GM12801 (cell line): ENCODE data around the gene SMC5.

Experiments
- CTCF ChIP-seq: IDR thresholded peaks from one replicate; pipeline ENCODE4 v1.5.1; 2011; ENCODE audit warnings: control low read depth; ENCODE audit not compliant: insufficient read length; ENCODE audit errors: extremely low read depth

The SMC5 gene

GRCh38 chr9:70400107-70400892, 141.5 kb downstream of the SMC5 start:
- no peak for TF ChIP-seq CTCF

GRCh38 chr9:70402213-70402612, 143.4 kb downstream of the SMC5 start:
- no peak for TF ChIP-seq CTCF

GRCh38 chr9:70403166-70403565, 144.4 kb downstream of the SMC5 start:
- no peak for TF ChIP-seq CTCF

- no peak for TF ChIP-seq CTCF
Observed at GRCh38 chr9:70403618-70404025, 144.8 kb downstream of the SMC5 start.

- no peak for TF ChIP-seq CTCF
Observed at GRCh38 chr9:70404261-70404660, 145.5 kb downstream of the SMC5 start.
